Suppressor macrophage (primary cell): ENCODE results near the gene CPN1.
A peak's percentile ranks its signal among the peaks of the same experiment; 100 is the strongest.

ENCODE experiments used
- DNase-seq, 4 experiments: peaks; one replicate each; pipeline ENCODE4 v3.0.0-alpha.2; 2020 to 2022

Gene CPN1

GRCh38 chr10:100076750-100077149 is 4.9 kb downstream of the CPN1 start:
- no peak for DNase-seq

DNA sequence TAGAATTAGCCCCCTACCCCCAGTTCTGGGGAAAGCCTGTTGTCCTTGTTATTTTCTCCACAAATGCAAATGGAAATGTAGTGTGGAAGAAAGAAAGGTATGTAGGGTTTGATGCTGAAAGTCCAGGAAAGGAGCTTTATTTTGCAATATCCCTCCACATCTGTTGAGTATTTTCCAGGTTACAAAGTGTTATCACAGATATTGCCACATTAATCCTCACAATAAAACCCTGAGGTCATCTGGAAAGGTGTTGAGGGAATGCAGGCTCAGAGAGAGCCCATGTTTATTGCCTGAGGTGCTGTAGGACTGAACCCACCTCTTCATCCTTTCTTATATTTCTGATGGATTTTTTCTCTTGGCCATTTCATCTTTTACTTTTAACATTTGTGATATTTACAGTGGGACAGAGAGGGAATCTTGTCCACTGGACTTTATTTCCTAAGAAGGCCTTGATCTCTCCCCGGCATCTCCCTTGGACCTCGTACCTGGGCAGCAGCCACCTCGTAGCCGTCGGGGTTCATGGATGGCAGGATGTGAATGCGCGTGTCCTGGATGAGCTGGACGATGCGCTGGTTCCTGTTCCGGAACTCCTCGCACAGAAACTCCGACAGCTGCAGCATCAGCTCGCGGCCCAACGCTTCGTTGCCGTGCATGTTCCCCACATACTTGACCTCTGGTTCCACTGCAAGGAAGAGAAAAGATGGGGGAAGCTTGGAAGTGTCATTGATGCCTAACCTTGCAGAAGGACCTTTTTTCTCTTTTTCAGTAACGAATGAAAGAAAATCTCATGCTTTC is 6.0 kb downstream of the CPN1 start:
- DNase-seq, result no peak

- no peak for DNase-seq
Observed at GRCh38 chr10:100072514-100072913, 9.2 kb downstream of the CPN1 start.

DNA sequence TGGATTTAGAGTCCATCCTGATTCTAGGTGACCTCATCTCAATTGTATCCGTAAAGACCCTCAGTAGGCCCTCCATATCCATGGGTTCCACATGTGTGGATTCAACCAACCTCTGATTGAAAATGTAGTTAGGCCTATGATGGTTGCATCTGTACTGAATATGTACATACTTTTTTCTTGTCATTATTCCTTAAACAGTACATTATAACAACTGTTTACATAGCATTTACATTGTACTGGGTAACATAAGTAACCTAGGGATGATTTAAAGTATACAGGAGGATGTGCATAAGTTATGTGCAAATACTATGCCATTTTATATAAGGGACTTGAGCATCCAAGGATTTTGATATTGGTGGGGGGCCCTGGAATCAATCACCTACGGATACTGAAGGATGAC is 10.1 kb downstream of the CPN1 start:
- DNase-seq, result no peak

GRCh38 chr10:100067466-100067865 is 14.2 kb downstream of the CPN1 start:
- no peak for DNase-seq

GRCh38 chr10:100065084-100065660 is 16.5 kb downstream of the CPN1 start:
- DNase-seq, result no peak

DNA sequence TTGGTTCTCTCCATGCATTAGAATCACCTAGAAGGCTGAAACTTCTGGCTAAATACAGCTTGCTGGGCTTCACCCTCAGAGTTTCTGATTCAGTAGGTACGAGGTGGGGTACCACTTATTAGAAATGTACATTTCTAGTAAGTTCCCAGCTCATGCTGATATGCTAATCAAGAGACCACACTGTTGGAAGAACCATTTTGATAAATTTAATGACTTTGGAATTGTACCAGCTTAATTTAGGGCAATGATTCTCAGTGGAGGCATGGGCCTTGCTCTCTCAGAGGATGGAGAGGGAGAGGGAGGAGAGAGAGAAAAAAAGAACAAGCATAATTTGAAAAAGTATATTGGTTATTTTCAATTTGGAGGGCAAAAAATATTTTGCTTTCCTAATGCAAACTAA is 20.3 kb downstream of the CPN1 start:
- no peak for DNase-seq

- DNase-seq, result no peak
Observed at GRCh38 chr10:100057948-100058347, 23.7 kb downstream of the CPN1 start.

DNA sequence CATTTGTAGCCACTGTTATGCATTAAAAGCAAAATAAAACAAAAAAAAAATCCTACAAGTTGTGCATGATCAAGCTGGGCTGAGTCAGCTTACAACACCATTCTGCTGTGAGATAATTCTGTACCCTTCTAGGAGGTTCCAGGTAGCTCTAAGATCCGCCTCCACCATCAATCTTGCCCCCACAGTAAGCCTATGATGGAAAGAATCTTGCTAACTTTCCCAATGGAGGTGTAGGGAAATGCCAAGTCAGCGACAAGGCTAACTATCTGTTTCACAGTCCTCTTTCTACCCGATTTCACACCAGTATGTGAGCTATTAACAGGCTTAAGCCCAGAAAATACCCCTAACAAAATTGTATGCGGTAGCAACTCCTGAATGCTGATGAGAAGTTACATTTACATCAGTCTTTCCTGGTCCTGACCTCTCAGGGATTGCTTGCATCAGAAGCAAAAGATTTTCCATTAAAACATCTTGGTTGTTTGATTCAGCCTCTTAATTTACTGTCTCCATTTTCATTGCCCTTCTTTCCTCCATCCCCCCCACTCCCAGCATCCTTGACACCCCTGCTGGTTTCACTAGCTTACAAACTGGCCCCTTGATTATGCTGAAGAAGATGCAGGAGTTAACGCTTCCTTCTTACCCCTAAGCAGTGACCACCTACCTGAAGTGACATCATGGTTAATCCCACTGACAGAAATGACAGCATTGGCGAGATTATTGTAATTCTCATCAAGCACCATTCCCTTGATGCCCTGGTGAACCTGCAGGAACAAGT is 27.8 kb downstream of the CPN1 start:
- no peak for DNase-seq

DNA sequence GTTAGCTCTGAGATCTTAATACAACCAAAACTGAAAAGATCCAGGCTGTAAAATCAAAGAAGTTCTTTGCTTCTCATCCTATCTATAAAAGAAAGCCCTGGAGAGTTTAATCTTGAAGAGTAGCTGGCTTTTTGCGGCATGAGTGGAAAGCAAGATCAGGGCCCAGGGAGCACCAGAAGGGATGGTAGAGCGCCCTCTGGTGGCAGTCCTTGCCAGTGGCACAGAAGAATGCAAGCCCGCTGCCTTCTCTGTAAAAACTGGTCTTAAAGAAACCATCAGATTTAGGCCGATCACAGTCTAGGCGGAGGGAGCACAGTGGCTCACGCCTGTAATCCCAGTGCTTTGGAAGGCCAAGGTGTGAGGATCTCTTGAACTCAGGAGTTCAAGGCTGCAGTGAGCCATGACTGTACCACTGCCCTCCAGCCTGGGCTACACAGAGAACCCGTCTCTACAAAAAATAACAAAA is 35.6 kb downstream of the CPN1 start:
- DNase-seq, result peak; percentile 82 to 92 (median 88)

DNA sequence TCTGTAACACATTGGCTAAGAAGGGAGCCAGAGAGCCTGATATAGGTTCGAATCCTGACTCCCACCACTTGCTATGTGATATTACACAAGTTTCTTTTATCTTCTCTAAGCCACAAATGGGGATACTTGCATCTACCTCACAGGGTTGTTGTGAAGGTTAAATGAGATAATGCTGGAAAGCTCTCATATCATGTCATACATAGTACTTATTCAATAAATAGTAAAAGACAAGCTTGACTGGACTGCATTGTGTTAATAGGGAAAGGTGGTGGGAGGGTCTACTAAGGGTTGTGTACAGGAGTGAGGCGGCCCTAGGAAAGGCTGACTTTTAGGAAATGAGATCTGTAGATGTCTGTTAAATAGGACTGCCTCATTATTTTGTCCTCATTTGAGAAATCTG is 36.1 kb downstream of the CPN1 start:
- no peak for DNase-seq

- DNase-seq, result peak; percentile 20 to 27 (median 22)
Observed at GRCh38 chr10:100043796-100044195, 37.9 kb downstream of the CPN1 start.

DNA sequence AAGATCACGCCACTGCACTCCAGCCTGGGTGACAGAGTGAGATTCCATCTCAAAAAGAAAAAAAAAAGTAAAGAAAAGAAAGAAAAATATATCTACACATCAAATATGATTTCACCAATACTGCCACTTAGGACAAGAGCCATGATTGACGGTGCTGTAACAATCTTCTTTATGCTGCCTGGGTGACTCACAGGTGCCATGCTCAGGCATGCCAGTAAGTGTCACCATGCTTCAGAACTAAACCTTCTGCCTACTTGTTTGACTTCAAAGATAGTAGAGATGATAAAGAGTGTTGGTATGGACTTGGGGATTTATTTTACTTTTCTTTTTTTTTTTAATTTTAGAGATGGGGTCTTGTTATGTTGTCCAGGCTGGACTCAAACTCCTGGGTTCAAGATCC is 38.3 kb downstream of the CPN1 start:
- DNase-seq, result no peak

DNA sequence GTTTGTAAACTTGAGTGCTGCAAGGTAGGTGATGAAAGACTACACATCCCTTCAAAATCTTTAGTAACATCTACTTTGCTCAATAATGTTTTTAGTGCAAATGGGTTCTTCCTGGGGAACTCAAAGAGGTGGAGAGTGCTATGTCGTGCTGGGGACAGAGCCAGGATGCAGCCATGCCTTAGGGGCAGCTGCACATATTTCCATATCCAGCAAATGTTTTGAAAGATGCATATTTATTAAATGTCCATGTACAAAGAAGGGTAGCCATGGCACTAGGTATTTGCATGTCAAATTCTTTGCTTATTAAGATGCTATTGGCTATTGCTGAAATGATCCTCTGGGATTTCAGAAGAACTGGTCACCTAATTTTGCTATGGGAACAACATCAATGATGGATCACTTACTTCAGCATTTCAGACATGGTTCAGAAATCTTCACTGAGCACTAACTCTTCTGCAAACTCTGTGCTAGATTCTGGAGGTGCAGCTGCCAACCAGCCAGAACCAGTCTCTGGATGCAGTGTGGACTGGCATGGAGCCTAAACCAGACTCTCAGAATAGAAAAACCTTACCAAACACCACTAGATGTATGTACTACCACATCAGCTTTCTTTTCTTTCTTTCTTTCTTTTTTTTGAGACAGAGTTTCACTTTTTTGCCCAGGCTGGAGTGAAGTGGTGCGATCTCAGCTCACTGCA is 40.2 kb downstream of the CPN1 start:
- no peak for DNase-seq

GRCh38 chr10:100038561-100039071 is 43.1 kb downstream of the CPN1 start:
- no peak for DNase-seq

GRCh38 chr10:100037758-100038315 is 43.8 kb downstream of the CPN1 start:
- no peak for DNase-seq

DNA sequence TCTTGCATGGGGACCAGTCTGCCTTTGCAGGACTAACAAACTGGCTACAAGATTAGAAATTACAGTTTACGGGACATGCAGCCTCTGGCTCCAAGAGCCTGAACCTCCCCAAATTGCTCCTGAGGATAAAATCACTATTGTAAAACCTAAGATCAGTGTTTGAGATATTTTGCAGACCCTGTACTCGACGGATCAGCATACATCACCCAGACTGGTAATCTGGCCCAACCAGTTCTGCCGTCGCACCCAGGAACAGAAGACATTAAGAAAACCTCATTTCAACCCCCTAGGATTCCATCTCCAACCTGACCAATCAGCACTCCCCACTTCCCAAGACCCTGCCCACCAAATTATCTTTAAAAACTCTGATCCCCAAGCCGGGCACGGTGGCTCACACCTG is 44.8 kb downstream of the CPN1 start:
- no peak for DNase-seq

DNA sequence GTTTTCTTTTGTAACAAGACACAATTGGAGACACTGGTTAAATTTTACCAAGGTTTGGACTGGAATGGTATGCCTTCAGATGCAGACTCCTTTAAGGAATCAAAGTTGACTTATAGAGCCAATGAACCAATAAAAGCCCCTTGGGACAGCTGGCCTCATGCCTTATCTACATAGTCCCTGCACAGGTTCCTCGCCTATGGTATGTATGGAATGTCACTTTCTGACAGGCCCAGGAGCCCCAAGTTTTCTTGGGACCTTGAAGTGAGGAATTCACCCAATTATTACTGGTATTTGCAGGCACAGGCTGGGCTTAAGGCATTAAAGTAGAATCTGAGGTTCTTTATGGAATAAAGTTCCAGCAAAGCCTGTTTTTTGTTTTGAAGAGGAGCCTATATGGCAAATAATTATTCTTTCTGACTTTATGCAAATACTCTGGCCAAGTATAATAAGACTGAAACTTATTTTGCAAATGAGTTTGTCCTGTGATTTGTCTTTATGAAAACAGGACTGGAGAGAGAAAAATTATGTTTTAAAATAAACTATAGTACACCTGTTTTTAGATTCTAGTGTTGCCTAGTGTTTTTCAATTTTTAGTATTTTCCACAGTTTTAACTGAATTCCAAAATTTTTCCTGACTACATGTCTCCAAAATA is 47.8 kb downstream of the CPN1 start:
- DNase-seq, result no peak

DNA sequence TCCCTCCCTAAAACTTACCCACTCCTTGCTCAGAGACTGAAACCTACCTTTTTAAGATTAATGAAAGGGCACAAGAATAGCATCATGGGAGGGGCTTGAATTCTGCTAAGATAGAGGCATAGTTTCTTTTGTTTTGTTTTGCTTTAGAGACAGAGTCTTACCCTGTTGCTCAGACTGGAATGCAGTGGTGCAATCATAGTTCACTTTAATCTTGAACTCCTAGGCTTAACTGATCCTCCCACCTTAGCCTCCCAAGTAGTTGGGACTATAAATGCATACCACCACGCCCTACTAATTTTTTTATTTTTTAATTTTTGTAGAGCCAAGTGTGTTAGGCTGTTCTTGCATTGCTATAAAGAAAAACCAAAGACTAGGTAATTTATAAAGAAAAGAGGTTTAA is 54.3 kb downstream of the CPN1 start:
- DNase-seq, result no peak

- no peak for DNase-seq
Observed at GRCh38 chr10:100025576-100025975, 56.1 kb downstream of the CPN1 start.

DNA sequence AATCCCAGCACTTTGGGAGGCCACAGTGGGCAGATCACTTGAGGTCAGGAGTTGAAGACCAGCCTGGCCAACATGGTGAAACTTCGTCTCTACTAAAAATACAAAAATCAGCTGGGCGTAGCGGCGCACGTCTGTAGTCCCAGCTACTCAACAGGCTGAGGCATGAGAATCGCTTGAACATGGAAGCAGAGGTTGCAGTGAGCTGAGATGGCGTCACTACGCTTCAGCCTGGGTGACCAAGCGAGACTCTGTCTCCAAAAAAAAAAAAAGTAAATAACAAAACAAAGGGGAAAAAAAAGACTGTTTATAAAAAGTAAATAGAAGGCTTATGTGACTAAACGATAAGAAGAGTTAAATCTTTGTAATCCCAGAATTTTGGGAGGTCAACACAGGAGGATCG is 56.9 kb downstream of the CPN1 start:
- DNase-seq, result no peak

DNA sequence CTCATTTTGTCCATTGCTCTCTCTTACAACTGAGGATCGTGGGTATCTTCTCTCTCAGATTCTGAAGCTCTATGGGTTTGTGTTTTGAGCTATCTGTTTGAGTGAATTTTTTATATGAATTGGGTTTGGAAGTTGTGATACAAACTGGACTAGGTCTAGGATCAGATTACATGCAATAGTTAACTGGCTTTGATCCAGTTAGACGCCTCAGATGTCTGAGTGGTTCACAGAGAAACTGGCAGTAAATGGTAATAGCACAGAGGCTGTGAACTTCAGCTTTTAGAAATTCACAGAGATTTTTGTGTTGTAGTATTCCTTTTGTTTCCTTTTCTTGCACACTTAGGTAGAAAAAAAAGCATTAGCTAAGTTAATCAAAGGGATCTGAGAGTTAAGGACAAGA is 59.3 kb downstream of the CPN1 start:
- DNase-seq, result no peak
